OCI-LY7 (cell line): ENCODE data around the gene METTL23.

ENCODE experiments used
- CTCF ChIP-seq: fragments of 200-600 bp; sonication (generic); conservative IDR thresholded peaks from 2 replicates; pipeline ENCODE4 v1.5.1; 2014; ENCODE audit warnings: mild to moderate bottlenecking, antibody characterized with exemption, low read length, moderate library complexity, mixed read lengths
- EZH2phosphoT487 ChIP-seq: fragments of 200-600 bp; sonication (generic); IDR thresholded peaks from 2 replicates; pipeline ENCODE4 v1.6.1; 2018; ENCODE audit warnings: low read depth, borderline replicate concordance, mild to moderate bottlenecking, mixed run types, antibody characterized with exemption, low read length, moderate library complexity, mixed read lengths

GRCh38 chr17:76715496-76715830, 11.2 kb upstream of the METTL23 start:
- TF ChIP-seq CTCF: no peak
- TF ChIP-seq EZH2phosphoT487: no peak
